HCT116 (cell line): Measurements from ENCODE around the gene VASN. TPM values are rescaled to one million over a fixed set of nuclear protein-coding genes. Genes with fewer than 3 reads are reported as not detected.

Experiments used
- ATAC-seq: fragments of 200-7000 bp; cut with Tn5 transposase; 2 replicates; pipeline ENCODE4 v1.9.1; 2020; ENCODE audit warnings: mild to moderate bottlenecking, moderate library complexity
- BruUV-seq: library from RNA; stranded (reverse); fragments of 400-500 nt; replicated peaks from 2 replicates; lab custom pipeline; 2021; lab: Mats Ljungman, UMichigan
- CTCF ChIA-PET: fragments of 300-600 bp; sonication (Branson Sonifier 250); formaldehyde crosslinking; loops from one replicate; lab custom pipeline; 2021; ENCODE audit warnings: antibody characterized with exemption; lab: Charles Lee
- POLR2A ChIA-PET: fragments of 300-600, 350-600 bp; sonication (Branson Sonifier 250); formaldehyde crosslinking; loops from one replicate; lab custom pipeline; 2021; ENCODE audit warnings: antibody characterized with exemption; lab: Charles Lee
- RAD21 ChIA-PET, 2 experiments: fragments of 300-600 bp; sonication (Branson Sonifier 250); formaldehyde crosslinking; loops; one replicate each; lab custom pipeline; 2023; ENCODE audit warnings: low total read pairs in 2 of 2; ENCODE audit not compliant: uncharacterized antibody in 2 of 2, unreplicated experiment in 2 of 2, low non-redundant PET in 1 of 2; lab: Charles Lee
- DNase-seq: peaks from one replicate; pipeline ENCODE4 v3.0.0-alpha.2; 2010; ENCODE audit warnings: low read depth, low spot score
- H2AFZ ChIP-seq: fragments of 200-600 bp; shearing (Covaris generic), sonication (generic); 2 replicates; pipeline ENCODE4 v1.6.1; 2017; ENCODE audit warnings: low read depth, mixed run types, mixed read lengths, antibody characterized with exemption, low read length; ENCODE audit not compliant: poor library complexity, severe bottlenecking
- H3K27ac ChIP-seq: 2 replicates; pipeline ENCODE4 v1.5.1; 2012; ENCODE audit warnings: low read depth, low read length
- H3K27me3 ChIP-seq: fragments of 200-600 bp; sonication (generic); 2 replicates; pipeline ENCODE4 v1.6.1; 2016; ENCODE audit warnings: mixed run types, low read length, mixed read lengths; ENCODE audit not compliant: insufficient read depth
- H3K36me3 ChIP-seq, 2 experiments: fragments of 200-500 bp in 1 of 2; fragments of 200-600 bp in 1 of 2; sonication (Bioruptor generic) in 1 of 2; sonication (generic) in 1 of 2; 2 replicates each; pipeline versions ENCODE4 v1.5.1 to v1.6.1; 2014 to 2016; ENCODE audit warnings: low read length in 2 of 2, inconsistent platforms in 1 of 2, mixed read lengths in 1 of 2, mixed run types in 1 of 2; ENCODE audit not compliant: insufficient read depth in 2 of 2, control insufficient read depth in 1 of 2
- H3K4me1 ChIP-seq, 2 experiments: fragments of 200-600 bp in 1 of 2; sonication (generic) in 1 of 2; 2 replicates each; pipeline versions ENCODE4 v1.5.1 to v1.6.1; 2012 to 2017; ENCODE audit warnings: low read length in 2 of 2, inconsistent platforms in 1 of 2, mild to moderate bottlenecking in 1 of 2, mixed read lengths in 1 of 2, mixed run types in 1 of 2, moderate library complexity in 1 of 2; ENCODE audit not compliant: insufficient read depth in 2 of 2, control insufficient read depth in 1 of 2
- H3K4me2 ChIP-seq: fragments of 200-600 bp; sonication (generic); 2 replicates; pipeline ENCODE4 v1.6.1; 2017; ENCODE audit warnings: mixed run types, low read length, mixed read lengths
- H3K4me3 ChIP-seq, 2 experiments: fragments of 200-600 bp in 1 of 2; sonication (generic) in 1 of 2; replicated peaks in 1 of 2; 2 replicates each; pipeline ENCODE4 v1.5.1; 2011 to 2016; ENCODE audit warnings: low read length in 2 of 2, control low read depth in 1 of 2, low read depth in 1 of 2, mild to moderate bottlenecking in 1 of 2, mixed read lengths in 1 of 2, mixed run types in 1 of 2
- H3K79me2 ChIP-seq: fragments of 200-600 bp; sonication (generic); 2 replicates; pipeline ENCODE4 v1.6.1; 2017; ENCODE audit warnings: mild to moderate bottlenecking, mixed run types, low read length, moderate library complexity, mixed read lengths; ENCODE audit not compliant: insufficient read depth
- H3K9ac ChIP-seq: fragments of 200-600 bp; sonication (generic); 2 replicates; pipeline ENCODE4 v1.6.1; 2016; ENCODE audit warnings: low read length, mixed read lengths
- H3K9me2 ChIP-seq: fragments of 200-600 bp; sonication (generic), shearing (Covaris generic); 2 replicates; pipeline ENCODE4 v1.6.1; 2017; ENCODE audit warnings: mixed run types, mild to moderate bottlenecking, moderate library complexity; ENCODE audit not compliant: insufficient read depth
- H3K9me3 ChIP-seq, 2 experiments: fragments of 200-500 bp in 1 of 2; fragments of 200-600 bp in 1 of 2; sonication (Bioruptor generic) in 1 of 2; sonication (generic) in 1 of 2; 2 replicates each; pipeline ENCODE4 v1.6.1; 2014 to 2017; ENCODE audit warnings: low read length in 2 of 2, mixed read lengths in 2 of 2, inconsistent platforms in 1 of 2, low read depth in 1 of 2, mild to moderate bottlenecking in 1 of 2, mixed run types in 1 of 2, moderate library complexity in 1 of 2; ENCODE audit not compliant: control insufficient read depth in 1 of 2, insufficient read depth in 1 of 2
- H4K20me1 ChIP-seq: fragments of 200-600 bp; sonication (generic), shearing (Covaris generic); 2 replicates; pipeline ENCODE4 v1.6.1; 2017; ENCODE audit warnings: mixed run types, mild to moderate bottlenecking, moderate library complexity; ENCODE audit not compliant: insufficient read depth
- CBX3 ChIP-seq: IDR thresholded peaks from 2 replicates; pipeline ENCODE4 v1.6.1; 2012; ENCODE audit warnings: low read depth
- CEBPB ChIP-seq: IDR thresholded peaks from 2 replicates; pipeline ENCODE4 v1.6.1; 2012; ENCODE audit warnings: low read depth
- EGR1 ChIP-seq: IDR thresholded peaks from 2 replicates; pipeline ENCODE4 v1.6.1; 2012; ENCODE audit warnings: low read depth
- ELF1 ChIP-seq: IDR thresholded peaks from 2 replicates; pipeline ENCODE4 v1.6.1; 2012; ENCODE audit warnings: low read depth, borderline replicate concordance
- EZH2 ChIP-seq: fragments of 200-600 bp; sonication (generic); IDR thresholded peaks from 2 replicates; pipeline ENCODE4 v1.6.1; 2017; ENCODE audit warnings: antibody characterized with exemption, mixed run types
- EZH2phosphoT487 ChIP-seq: fragments of 200-600 bp; IDR thresholded peaks from 2 replicates; pipeline ENCODE4 v1.6.1; 2018; ENCODE audit warnings: antibody characterized with exemption, borderline replicate concordance
- JUND ChIP-seq: IDR thresholded peaks from 2 replicates; pipeline ENCODE4 v1.6.1; 2012
- RAD21 ChIP-seq: IDR thresholded peaks from 2 replicates; pipeline ENCODE4 v1.6.1; 2012; ENCODE audit warnings: low read depth, mild to moderate bottlenecking
- REST ChIP-seq: IDR thresholded peaks from 2 replicates; pipeline ENCODE4 v1.6.1; 2012; ENCODE audit warnings: low read depth
- SIN3A ChIP-seq: IDR thresholded peaks from 2 replicates; pipeline ENCODE4 v1.6.1; 2012; ENCODE audit warnings: low read depth
- intact Hi-C: fragments of 100-400 bp; cut with micrococcal nuclease; formaldehyde crosslinking; loops from 2 replicates; pipeline ENCODE4 v1.10.0; 2022
- total RNA-seq: library from RNA; stranded (reverse); gene quantifications from one replicate; pipeline ENCODE4 v1.2.1, GENCODE V29; 2021; ENCODE audit not compliant: unreplicated experiment

Gene VASN
- total RNA-seq, 1 experiment from 2014 or later: 6.3 TPM

GRCh38 chr16:4327386-4328045 is 44.1 kb upstream of the VASN start (continued):
- no peak for TF ChIP-seq EZH2phosphoT487
- no peak for TF ChIP-seq ELF1
- no peak for TF ChIP-seq JUND
- TF ChIP-seq RAD21: no peak
- TF ChIP-seq REST: no peak

- ChIA-PET POLR2A (no interaction called here), RAD21 (interaction anchor here in 1 of 2 experiments (0.8 kb wide), 1 partner anchor 38 kb away, joined by 4 read pairs; no protein-coding TSS in a partner anchor), CTCF (interaction anchor here (0.5 to 2.2 kb wide), 4 partner anchors 18 to 74 kb away, joined by 3 to 12 read pairs (median 3); no protein-coding TSS in a partner anchor)
- Histone ChIP-seq H3K36me3 (peaks cover 0 to 1% of the 10 kb centered on the region in 2 experiments; a peak in 1 of 4 replicates), H3K4me2 (0 out of 2 replicates have a peak overlapping the region, but pooled peaks have one; percentile 12), H3K4me3 (no peak overlapping the region), H3K9me2 (no peaks in the 10 kb centered on the region), H2AFZ (no peak overlapping the region), H3K27me3 (no peaks in the 10 kb centered on the region), H4K20me1 (0 out of 2 replicates have a peak, but pooled peaks cover 3% of the 10 kb centered on the region), H3K9me3 (no peaks in the 10 kb centered on the region), H3K9ac (no peak overlapping the region), H3K79me2 (peaks cover 90% of the 10 kb centered on the region), H3K27ac (peak overlapping the region; percentile 22; the same call in 1 of the 2 replicates), H3K4me1 (peaks cover 8 to 37% of the 10 kb centered on the region in 2 experiments; a peak in 2 of 4 replicates)
- no TSS peak for BruUV-seq
- ATAC-seq: no peak
- intact Hi-C loops: no loop called here
- no peak for DNase-seq
- TF ChIP-seq REST: no peak
- TF ChIP-seq JUND: no peak
- TF ChIP-seq EZH2phosphoT487: no peak
- TF ChIP-seq EGR1: no peak
- TF ChIP-seq CBX3: no peak
- TF ChIP-seq EZH2: no peak
- TF ChIP-seq CEBPB: no peak
- no peak for TF ChIP-seq SIN3A
- no peak for TF ChIP-seq RAD21
Observed at GRCh38 chr16:4328046-4328781, 43.4 kb upstream of the VASN start.
